Colonic mucosa (tissue), 4 donors: ENCODE measurements around the gene ADD2. TPM values are rescaled to one million over a fixed set of nuclear protein-coding genes. Genes with fewer than 3 reads are reported as not detected.

ENCODE experiments used
- DNase-seq: peaks from one replicate; pipeline ENCODE4 v3.0.0-alpha.2; 2020
- H3K27ac ChIP-seq: fragments of 200-600 bp; one replicate; pipeline ENCODE4 v1.8.0; 2021
- H3K27me3 ChIP-seq: fragments of 200-600 bp; one replicate; pipeline ENCODE4 v1.8.0; 2021
- H3K36me3 ChIP-seq: fragments of 200-600 bp; one replicate; pipeline ENCODE4 v1.8.0; 2021
- H3K4me1 ChIP-seq: fragments of 200-600 bp; one replicate; pipeline ENCODE4 v1.8.0; 2021; ENCODE audit warnings: mild to moderate bottlenecking
- H3K4me3 ChIP-seq: fragments of 200-600 bp; one replicate; pipeline ENCODE4 v1.8.0; 2021
- H3K9ac ChIP-seq, 2 donors: one replicate each; pipeline ENCODE4 v1.7.0; 2013; ENCODE audit warnings: control low read depth in 2 of 2, low read depth in 2 of 2, low read length in 2 of 2
- H3K9me3 ChIP-seq: fragments of 200-600 bp; one replicate; pipeline ENCODE4 v1.8.0; 2021
- CTCF ChIP-seq: fragments of 200-600 bp; IDR thresholded peaks from one replicate; pipeline ENCODE4 v1.8.0; 2022; ENCODE audit warnings: antibody characterized with exemption, mild to moderate bottlenecking
- intact Hi-C: fragments of 100-400 bp; cut with DNase I; formaldehyde crosslinking; loops from one replicate; pipeline ENCODE4 v1.14.1; 2022
- total RNA-seq, 2 donors: library from RNA; stranded (reverse); fragmentation: NEBNext Ultra II Directional in 1 of 2; extraction: Animal tissue kit (Norgen Biotek cat#: 25700) in 1 of 2; gene quantifications; one replicate each; pipeline ENCODE4 v1.2.1, GENCODE V29; 2021
- donor health status: healthy.
- donor health status: DM: no; HTN: no; CAD: no.
- donor health status: DM: no; HTN: no; CAD: no.

Gene ADD2
- total RNA-seq, 2 donors from 2014 or later = 0.79 to 1.1 TPM

GRCh38 chr2:70714141-70714905 lies 53.7 kb downstream of the ADD2 start:
- intact Hi-C loops = no loop called here
- no peak overlapping the region for H3K27ac ChIP-seq
- no peak for TF ChIP-seq CTCF

GRCh38 chr2:70712916-70713315 lies 55.1 kb downstream of the ADD2 start:
- no peak for TF ChIP-seq CTCF
- DNase-seq = no peak
- Histone ChIP-seq H3K9me3 (no peaks in the 10 kb centered on the region), H3K9ac (no peak overlapping the region), H3K27me3 (no peaks in the 10 kb centered on the region), H3K36me3 (no peaks in the 10 kb centered on the region), H3K4me1 (no peaks in the 10 kb centered on the region), H3K4me3 (no peak overlapping the region), H3K27ac (no peak overlapping the region)
- intact Hi-C loops = no loop called here

More at GRCh38 chr2:70714141-70714905, 53.7 kb downstream of the ADD2 start:
- Histone ChIP-seq H3K27me3 (no peaks in the 10 kb centered on the region), H3K4me1 (no peaks in the 10 kb centered on the region), H3K36me3 (no peaks in the 10 kb centered on the region), H3K4me3 (no peak overlapping the region), H3K9ac (no peak overlapping the region), H3K9me3 (no peaks in the 10 kb centered on the region)
- no peak for DNase-seq

DNA sequence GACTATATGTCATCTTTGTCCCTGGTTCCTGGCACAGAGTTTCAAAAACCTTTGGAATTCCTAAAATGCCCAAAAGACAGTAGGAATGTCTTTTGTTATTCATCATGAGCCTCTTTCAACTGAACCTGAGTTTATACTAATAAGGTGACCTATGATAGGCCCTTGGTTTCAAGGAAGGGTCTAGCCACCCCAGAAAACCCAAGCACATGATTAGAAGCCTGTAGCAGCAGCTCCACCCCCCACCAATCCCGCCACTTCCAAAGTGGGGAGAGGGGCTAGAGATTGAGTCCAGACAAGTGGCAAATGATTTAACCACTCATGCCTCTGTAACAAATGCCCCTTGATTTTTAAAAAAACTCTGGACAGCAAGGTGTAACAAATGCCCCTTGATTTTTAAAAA lies 56.8 kb downstream of the ADD2 start:
- no peaks in the 10 kb centered on the region for H3K9me3 ChIP-seq
- H3K27ac ChIP-seq = no peak overlapping the region
- H3K4me1 ChIP-seq = no peaks in the 10 kb centered on the region
- TF ChIP-seq CTCF = no peak
- no peak overlapping the region for H3K4me3 ChIP-seq
- H3K9ac ChIP-seq = no peak overlapping the region
- intact Hi-C loops = no loop called here
- H3K36me3 ChIP-seq = no peaks in the 10 kb centered on the region
- DNase-seq = no peak
- H3K27me3 ChIP-seq = no peaks in the 10 kb centered on the region

DNA sequence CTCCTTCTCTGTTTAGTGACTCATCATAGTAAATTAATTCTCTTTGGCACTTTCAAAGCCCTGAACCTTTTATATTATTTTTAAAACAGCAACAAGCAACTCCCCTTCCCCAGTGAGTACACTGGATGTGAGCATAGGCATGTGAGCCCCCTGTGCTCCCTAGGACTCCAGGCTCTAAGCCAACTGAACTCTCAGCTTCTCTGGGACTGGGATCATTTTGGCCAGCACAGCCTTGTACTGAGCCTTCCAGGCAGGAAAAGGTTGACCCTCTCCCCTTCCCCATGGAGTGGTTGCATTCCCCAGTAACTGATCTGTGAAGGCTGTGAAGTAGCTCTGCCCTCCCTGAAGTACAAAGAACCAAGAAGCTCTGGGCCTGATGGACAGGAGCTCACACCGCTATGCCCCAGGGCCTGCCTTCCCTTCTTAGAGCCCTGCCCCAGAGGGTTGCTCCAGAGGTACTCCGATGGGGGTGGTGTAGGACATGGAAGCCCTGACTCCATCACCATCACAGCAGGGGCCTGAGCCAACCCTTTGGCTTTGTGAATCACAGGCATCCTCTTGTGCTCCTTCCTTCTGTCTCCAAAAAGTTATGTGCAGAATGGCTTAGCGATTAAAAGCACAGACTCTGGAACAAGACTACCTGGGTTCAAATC lies 57.8 kb downstream of the ADD2 start:
- Histone ChIP-seq H3K27ac (no peak overlapping the region), H3K9ac (no peak overlapping the region), H3K4me3 (no peak overlapping the region), H3K36me3 (no peaks in the 10 kb centered on the region), H3K27me3 (no peaks in the 10 kb centered on the region), H3K9me3 (no peaks in the 10 kb centered on the region), H3K4me1 (no peaks in the 10 kb centered on the region)
- no peak for DNase-seq
- TF ChIP-seq CTCF = no peak
- intact Hi-C loops = no loop called here

- Histone ChIP-seq H3K27ac (no peak overlapping the region), H3K9ac (no peak overlapping the region), H3K4me1 (no peaks in the 10 kb centered on the region), H3K9me3 (no peaks in the 10 kb centered on the region), H3K4me3 (no peak overlapping the region), H3K27me3 (no peaks in the 10 kb centered on the region), H3K36me3 (no peaks in the 10 kb centered on the region)
- no peak for DNase-seq
- TF ChIP-seq CTCF = no peak
- intact Hi-C loops = no loop called here
Observed at GRCh38 chr2:70709275-70710037, 58.5 kb downstream of the ADD2 start.
